H1 (cell line): ENCODE results near the gene PRKAG3. TPM values are rescaled to one million over a fixed set of nuclear protein-coding genes. Genes with fewer than 3 reads are reported as not detected.

Experiments
- CTCF ChIA-PET: fragments of 300-600 bp; sonication (Branson Sonifier 250); formaldehyde crosslinking; loops from one replicate; lab custom pipeline; 2021; ENCODE audit not compliant: partially characterized antibody; lab: Charles Lee
- POLR2A ChIA-PET: fragments of 300-600 bp; sonication (Branson Sonifier 250); formaldehyde crosslinking; loops from one replicate; lab custom pipeline; 2021; ENCODE audit warnings: inconsistent platforms; ENCODE audit not compliant: partially characterized antibody; lab: Charles Lee
- DNase-seq, 2 experiments: peaks; one replicate each; pipeline versions ENCODE4 v3.0.0 to v3.0.0-alpha.2; 2010 to 2022; ENCODE audit warnings: low spot score in 2 of 2, low read depth in 1 of 2, mixed read lengths in 1 of 2
- FAIRE-seq: peaks from 2 replicates; lab custom pipeline; 2011; peaks lifted over from hg19 to GRCh38; lab: Jason Lieb, UNC
- H2AFZ ChIP-seq: 2 replicates; pipeline ENCODE4 v1.8.1; 2012; ENCODE audit warnings: low read length, inconsistent platforms
- H2AK5ac ChIP-seq: 2 replicates; pipeline ENCODE4 v1.6.1; 2013; ENCODE audit warnings: low read depth, low read length
- H2BK120ac ChIP-seq: replicated peaks from 2 replicates; pipeline ENCODE3; 2013; ENCODE audit warnings: low read depth, low read length, inconsistent platforms
- H2BK12ac ChIP-seq: 2 replicates; pipeline ENCODE4 v1.6.1; 2013; ENCODE audit warnings: low read depth, low read length
- H2BK15ac ChIP-seq: 2 replicates; pipeline ENCODE4 v1.6.1; 2013; ENCODE audit warnings: low read length
- H2BK20ac ChIP-seq: 2 replicates; pipeline ENCODE4 v1.6.1; 2013; ENCODE audit warnings: low read length
- H2BK5ac ChIP-seq: 2 replicates; pipeline ENCODE4 v1.6.1; 2013; ENCODE audit warnings: low read depth, low read length
- H3K14ac ChIP-seq: 2 replicates; pipeline ENCODE4 v1.6.1; 2013; ENCODE audit warnings: inconsistent platforms; ENCODE audit not compliant: insufficient read length
- H3K18ac ChIP-seq: 2 replicates; pipeline ENCODE4 v1.6.1; 2013; ENCODE audit warnings: low read length; ENCODE audit errors: extremely low read depth
- H3K23ac ChIP-seq: 2 replicates; pipeline ENCODE4 v1.6.1; 2013; ENCODE audit warnings: inconsistent platforms; ENCODE audit not compliant: insufficient read length
- H3K23me2 ChIP-seq: 2 replicates; pipeline ENCODE4 v1.6.1; 2013; ENCODE audit warnings: low read depth, low read length
- H3K27ac ChIP-seq: 2 replicates; pipeline ENCODE4 v1.6.1; 2011; ENCODE audit warnings: low read depth, low read length, inconsistent platforms
- H3K27me3 ChIP-seq, 4 experiments: replicated peaks in 1 of 4; 1 replicate in 1 of 4; 2 replicates in 3 of 4; pipeline versions ENCODE4 v1.6.1 to v1.8.1; 2011 to 2013; ENCODE audit warnings: low read length in 3 of 4, mild to moderate bottlenecking in 3 of 4, inconsistent platforms in 2 of 4, mixed read lengths in 2 of 4, moderate library complexity in 1 of 4; ENCODE audit not compliant: control insufficient read depth in 3 of 4, insufficient read depth in 3 of 4; ENCODE audit errors: extremely low read depth in 1 of 4
- H3K36me3 ChIP-seq, 4 experiments: 2 replicates each; pipeline versions ENCODE4 v1.6.1 to v1.8.1; 2011 to 2013; ENCODE audit warnings: mild to moderate bottlenecking in 4 of 4, low read length in 3 of 4, moderate library complexity in 2 of 4, control low read depth in 1 of 4, inconsistent platforms in 1 of 4; ENCODE audit not compliant: insufficient read depth in 4 of 4, control insufficient read depth in 2 of 4
- H3K4ac ChIP-seq: replicated peaks from 2 replicates; pipeline ENCODE3; 2013; ENCODE audit warnings: low read length, low read depth, mixed read lengths, inconsistent platforms; ENCODE audit not compliant: insufficient read length
- H3K4me1 ChIP-seq, 4 experiments: replicated peaks in 1 of 4; 1 replicate in 1 of 4; 2 replicates in 3 of 4; pipeline versions ENCODE4 v1.6.1 to v1.8.1; 2011 to 2013; ENCODE audit warnings: low read length in 3 of 4, inconsistent platforms in 2 of 4, mixed read lengths in 1 of 4; ENCODE audit not compliant: insufficient read depth in 4 of 4, control insufficient read depth in 3 of 4
- H3K4me2 ChIP-seq, 2 experiments: 2 replicates each; pipeline versions ENCODE4 v1.6.1 to v1.8.1; 2011 to 2013; ENCODE audit warnings: low read depth in 2 of 2, low read length in 2 of 2, control low read depth in 1 of 2, inconsistent platforms in 1 of 2, mild to moderate bottlenecking in 1 of 2; ENCODE audit not compliant: insufficient read depth in 1 of 2
- H3K4me3 ChIP-seq, 4 experiments: fragments of 200-600, 300-600 bp in 1 of 4; sonication (generic), shearing (Covaris generic), sonication (Bioruptor Twin) in 1 of 4; 2 replicates each; pipeline versions ENCODE4 v1.5.1 to v1.8.1; 2011 to 2016; ENCODE audit warnings: low read length in 4 of 4, low read depth in 3 of 4, control low read depth in 2 of 4, inconsistent platforms in 2 of 4, mild to moderate bottlenecking in 2 of 4, mixed read lengths in 1 of 4, moderate library complexity in 1 of 4; ENCODE audit not compliant: insufficient read depth in 2 of 4; ENCODE audit errors: extremely low read depth in 1 of 4
- H3K56ac ChIP-seq: replicated peaks from 2 replicates; pipeline ENCODE3; 2013; ENCODE audit warnings: low read depth, mild to moderate bottlenecking, mixed read lengths, low read length, inconsistent platforms; ENCODE audit not compliant: insufficient read length
- H3K79me1 ChIP-seq: 2 replicates; pipeline ENCODE4 v1.6.1; 2013; ENCODE audit warnings: low read depth, low read length, control low read depth
- H3K79me2 ChIP-seq, 2 experiments: 2 replicates each; pipeline versions ENCODE4 v1.6.1 to v1.8.1; 2012 to 2013; ENCODE audit warnings: low read length in 2 of 2, mild to moderate bottlenecking in 2 of 2, inconsistent platforms in 1 of 2; ENCODE audit not compliant: insufficient read depth in 2 of 2, control insufficient read depth in 1 of 2
- H3K9ac ChIP-seq, 4 experiments: replicated peaks in 1 of 4; 1 replicate in 1 of 4; 2 replicates in 3 of 4; pipeline versions ENCODE4 v1.6.1 to v1.8.1; 2011 to 2013; ENCODE audit warnings: low read depth in 3 of 4, low read length in 3 of 4, control low read depth in 2 of 4, mild to moderate bottlenecking in 2 of 4, moderate library complexity in 2 of 4, inconsistent platforms in 1 of 4; ENCODE audit errors: extremely low read depth in 1 of 4
- H3K9me3 ChIP-seq, 2 experiments: 2 replicates each; pipeline versions ENCODE4 v1.6.1 to v1.8.1; 2012 to 2013; ENCODE audit warnings: mild to moderate bottlenecking in 2 of 2, moderate library complexity in 2 of 2, control low read depth in 1 of 2, inconsistent platforms in 1 of 2, low read depth in 1 of 2, low read length in 1 of 2, mixed read lengths in 1 of 2; ENCODE audit not compliant: insufficient read depth in 2 of 2
- H4K20me1 ChIP-seq, 2 experiments: replicated peaks in 1 of 2; 2 replicates each; pipeline versions ENCODE3 to v1.8.1; 2011 to 2013; ENCODE audit warnings: inconsistent platforms in 2 of 2, low read length in 2 of 2, mild to moderate bottlenecking in 1 of 2; ENCODE audit not compliant: insufficient read depth in 2 of 2, control insufficient read depth in 1 of 2
- H4K5ac ChIP-seq: 2 replicates; pipeline ENCODE4 v1.6.1; 2013; ENCODE audit warnings: low read length, low read depth, mixed read lengths, inconsistent platforms; ENCODE audit not compliant: insufficient read length
- H4K8ac ChIP-seq: 2 replicates; pipeline ENCODE4 v1.8.0; 2013; ENCODE audit warnings: mild to moderate bottlenecking, moderate library complexity, low read length, inconsistent platforms; ENCODE audit not compliant: insufficient read depth; ENCODE audit errors: extremely low read depth
- H4K91ac ChIP-seq: replicated peaks from 2 replicates; pipeline ENCODE3; 2013; ENCODE audit warnings: low read length, mixed read lengths, inconsistent platforms; ENCODE audit not compliant: insufficient read length
- BACH1 ChIP-seq: IDR thresholded peaks from 2 replicates; pipeline ENCODE4 v1.6.1; 2012; ENCODE audit warnings: low read length, improper control_type of control experiment
- BCL11A ChIP-seq, 2 experiments: IDR thresholded peaks; one replicate each; pipeline ENCODE4 v1.6.1; 2011; ENCODE audit warnings: low read depth in 2 of 2, low read length in 2 of 2, mild to moderate bottlenecking in 2 of 2
- CBX5 ChIP-seq: fragments of 300-800, 300-1000 bp; sonication (generic); IDR thresholded peaks from 2 replicates; pipeline ENCODE4 v1.7.1; 2016; ENCODE audit warnings: antibody characterized with exemption, low read length, low read depth
- CHD2 ChIP-seq: IDR thresholded peaks from 2 replicates; pipeline ENCODE4 v1.6.1; 2012; ENCODE audit warnings: low read length, improper control_type of control experiment
- CREB1 ChIP-seq: IDR thresholded peaks from 2 replicates; pipeline ENCODE4 v1.6.1; 2012; ENCODE audit warnings: inconsistent platforms
- NANOG ChIP-seq: IDR thresholded peaks from 2 replicates; pipeline ENCODE4 v1.6.1; 2011; ENCODE audit warnings: low read length, low read depth, mild to moderate bottlenecking, inconsistent platforms; ENCODE audit not compliant: insufficient read depth, poor library complexity, severe bottlenecking
- NRF1 ChIP-seq: IDR thresholded peaks from 2 replicates; pipeline ENCODE4 v1.6.1; 2011; ENCODE audit warnings: mild to moderate bottlenecking, low read depth, low read length, improper control_type of control experiment
- RFX5 ChIP-seq: IDR thresholded peaks from 2 replicates; pipeline ENCODE4 v1.6.1; 2011; ENCODE audit warnings: low read depth, low read length, improper control_type of control experiment, borderline replicate concordance
- RNF2 ChIP-seq: fragments of 200-900, 300-1000 bp; sonication (generic); IDR thresholded peaks from 2 replicates; pipeline ENCODE4 v1.7.1; 2016; ENCODE audit warnings: borderline replicate concordance, low read depth, mild to moderate bottlenecking, antibody characterized with exemption, low read length; ENCODE audit not compliant: poor library complexity, severe bottlenecking; ENCODE audit errors: missing control alignments
- SP2 ChIP-seq: IDR thresholded peaks from 2 replicates; pipeline ENCODE4 v1.6.1; 2012; ENCODE audit warnings: mild to moderate bottlenecking, low read length, inconsistent platforms
- SRF ChIP-seq: IDR thresholded peaks from 2 replicates; pipeline ENCODE4 v1.6.1; 2011; ENCODE audit warnings: mild to moderate bottlenecking, low read depth, low read length, moderate library complexity
- TAF7 ChIP-seq: optimal IDR thresholded peaks from 2 replicates; pipeline ENCODE3; 2011; ENCODE audit warnings: low read depth, mild to moderate bottlenecking, inconsistent platforms, low read length, moderate library complexity, borderline replicate concordance
- TEAD4 ChIP-seq: IDR thresholded peaks from 2 replicates; pipeline ENCODE4 v1.6.1; 2012; ENCODE audit warnings: low read depth, low read length, inconsistent platforms, mixed read lengths
- WGBS, 2 experiments: shearing (Covaris generic) in 1 of 2; methylation state at CpG; one replicate each; pipeline versions ENCODE4 v1.1.6 to v1.1.7; 2013 to 2015; ENCODE audit warnings: low lambda C conversion rate in 2 of 2, mixed read lengths in 2 of 2, inconsistent platforms in 1 of 2, low coverage in 1 of 2, missing lambda C conversion rate in 1 of 2; ENCODE audit not compliant: insufficient replicate concordance in 2 of 2, insufficient coverage in 1 of 2, insufficient read length in 1 of 2; ENCODE audit errors: extremely low coverage in 1 of 2, missing lambda C conversion rate in 1 of 2; 5-methylcytosine and 5-hydroxymethylcytosine counted together
- polyA plus RNA-seq, 7 experiments: library from polyadenylated mRNA; depleted of rRNA in 3 of 7; stranded (reverse) in 5 of 7; unstranded in 2 of 7; fragments of >200 nt in 5 of 7; fragments of 200-250 nt in 2 of 7; gene quantifications; 1 replicate in 5 of 7; 2 replicates in 1 of 7; 4 replicates in 1 of 7; pipeline versions ENCODE4 v1.2.1 to v1.2.3, GENCODE V29; 2011 to 2013; ENCODE audit warnings: missing spikeins in 2 of 7, mixed read lengths in 2 of 7
- total RNA-seq: library from RNA; stranded (reverse); fragmentation: NEBNext Ultra II Directional; extraction: Animal tissue kit (Norgen Biotek cat#: 25700); gene quantifications from 2 replicates; pipeline ENCODE4 v1.2.1, GENCODE V29; 2021

The PRKAG3 gene
- total and polyA plus RNA-seq, 2 of the 8 experiments (the other 6 are each of a cell fraction or from before 2014, with no cell fraction given), result not detected

- no peaks in the 10 kb centered on the region for H3K79me1 ChIP-seq
- 96% methylated on average over 11 of the region's 13 CpGs; no CpG with 5 or more reads in 1 of the 2 experiments for WGBS, 2 experiments
- H3K36me3 ChIP-seq, result no peaks in the 10 kb centered on the region
- ChIA-PET CTCF (interaction anchor here (0.8 to 1.4 kb wide), 4 partner anchors 8 to 35 kb away, joined by 3 to 7 read pairs (median 4); no protein-coding TSS in a partner anchor), POLR2A (no interaction called here)
- no peaks in the 10 kb centered on the region for H3K27me3 ChIP-seq
- no peak overlapping the region for H2AK5ac ChIP-seq
- no peak overlapping the region for H4K91ac ChIP-seq
- no peak overlapping the region for H2BK120ac ChIP-seq
- no peak for DNase-seq
- FAIRE-seq, result no peak
- peak overlapping the region; percentile 22; the same call in 1 of the 2 replicates for H4K8ac ChIP-seq
- no peak overlapping the region for H3K4me3 ChIP-seq
- no peaks in the 10 kb centered on the region for H3K79me2 ChIP-seq
- H3K14ac ChIP-seq, result no peak overlapping the region
- H2AFZ ChIP-seq, result no peak overlapping the region
- H2BK20ac ChIP-seq, result no peak overlapping the region
- no peak overlapping the region; the same call in 1 of the 2 replicates for H2BK15ac ChIP-seq
- no peak overlapping the region for H4K5ac ChIP-seq
- no peaks in the 10 kb centered on the region for H3K4me1 ChIP-seq
- H3K4me2 ChIP-seq, result no peak overlapping the region
- H3K27ac ChIP-seq, result no peak overlapping the region
- H3K9me3 ChIP-seq, result no peaks in the 10 kb centered on the region
- no peak overlapping the region for H3K18ac ChIP-seq
- H3K9ac ChIP-seq, result no peak overlapping the region
- H4K20me1 ChIP-seq, result no peaks in the 10 kb centered on the region
- no peak overlapping the region for H3K23ac ChIP-seq
- H3K23me2 ChIP-seq, result no peaks in the 10 kb centered on the region
- H3K56ac ChIP-seq, result no peak overlapping the region
- no peak overlapping the region for H3K4ac ChIP-seq
- 0 out of 2 replicates have a peak overlapping the region, but pooled peaks have one; percentile 50 for H2BK12ac ChIP-seq
- no peak overlapping the region for H2BK5ac ChIP-seq
- no peak for TF ChIP-seq RFX5
- no peak for TF ChIP-seq BACH1
- TF ChIP-seq BCL11A (IDR thresholded peaks at IDR 0.05; ENCODE audit: low read depth in 2 of 2, low read length in 2 of 2), result no peak
- no peak for TF ChIP-seq NANOG
- TF ChIP-seq NRF1, result no peak
- TF ChIP-seq TEAD4, result no peak
- TF ChIP-seq CREB1, result no peak
- no peak for TF ChIP-seq SP2
- TF ChIP-seq SRF, result no peak
- no peak for TF ChIP-seq CBX5
- no peak for TF ChIP-seq CHD2
- TF ChIP-seq RNF2, result no peak
- TF ChIP-seq TAF7, result no peak
Observed at GRCh38 chr2:218814540-218815243, 16.9 kb downstream of the PRKAG3 start.
